Right cardiac atrium (tissue), 5 donors: ENCODE results near the gene SPDL1. TPM values are rescaled to one million over a fixed set of nuclear protein-coding genes. Genes with fewer than 3 reads are reported as not detected.
"Not testable (repeated sequence)": the region's sequence is repeated elsewhere in the genome, so short reads cannot be mapped to it uniquely, and the experiment has no call there.

Experiments
- ATAC-seq, 2 donors: fragments of 200-7000 bp; cut with Tn5 transposase; one replicate each; pipeline versions ENCODE4 v1.8.0 to v1.9.1; 2020; ENCODE audit warnings: moderate library complexity in 2 of 2, mild to moderate bottlenecking in 1 of 2
- DNase-seq, 3 donors: peaks; one replicate each; pipeline ENCODE4 v3.0.0-alpha.2; 2020
- H3K27ac ChIP-seq: one replicate; pipeline ENCODE4 v1.5.1; 2013; ENCODE audit warnings: mild to moderate bottlenecking, low read length, control low read depth, moderate library complexity
- H3K27me3 ChIP-seq: one replicate; pipeline ENCODE4 v1.6.1; 2013; ENCODE audit not compliant: control insufficient read depth, insufficient read depth
- H3K4me1 ChIP-seq: one replicate; pipeline ENCODE4 v1.6.1; 2013; ENCODE audit warnings: low read length; ENCODE audit not compliant: control insufficient read depth, insufficient read depth
- H3K4me3 ChIP-seq: one replicate; pipeline ENCODE4 v1.5.1; 2013; ENCODE audit warnings: low read length, control low read depth
- H3K9me3 ChIP-seq: one replicate; pipeline ENCODE4 v1.6.1; 2013; ENCODE audit warnings: low read length; ENCODE audit not compliant: control insufficient read depth
- WGBS: extraction: QIAGEN DNeasy Blood & Tissue Kit; methylation state at CpG from one replicate; pipeline ENCODE4 v1.1.7; 2013; 5-methylcytosine and 5-hydroxymethylcytosine counted together
- intact Hi-C, 4 donors: fragments of 100-400 bp; cut with DNase I; formaldehyde crosslinking; loops; one replicate each; pipeline versions ENCODE4 v1.11.0 to v1.14.0; 2022 to 2023
- polyA plus RNA-seq: library from polyadenylated mRNA; stranded (reverse); fragments of 200-250 nt; gene quantifications from one replicate; pipeline ENCODE4 v1.2.3, GENCODE V29; 2013
- total RNA-seq, 4 donors: library from RNA; stranded (reverse); fragmentation: NEBNext Ultra II Directional; extraction: Animal tissue kit (Norgen Biotek cat#: 25700); gene quantifications; one replicate each; pipeline ENCODE4 v1.2.1, GENCODE V29; 2021
- donor health status: healthy with polysubstance abuse.
- donor health status: DM: no; HTN: yes; CAD: no.
- donor health status: DM: no; HTN: no; CAD: no.
- donor health status: DM: no; HTN: yes; CAD: no; lungs with severe emphysema.
- donor health status: DM: yes; HTN: yes; CAD: no.

SPDL1 gene
- total and polyA plus RNA-seq, 5 donors = 2.6 to 5.9 (median 5.2) TPM

DNA sequence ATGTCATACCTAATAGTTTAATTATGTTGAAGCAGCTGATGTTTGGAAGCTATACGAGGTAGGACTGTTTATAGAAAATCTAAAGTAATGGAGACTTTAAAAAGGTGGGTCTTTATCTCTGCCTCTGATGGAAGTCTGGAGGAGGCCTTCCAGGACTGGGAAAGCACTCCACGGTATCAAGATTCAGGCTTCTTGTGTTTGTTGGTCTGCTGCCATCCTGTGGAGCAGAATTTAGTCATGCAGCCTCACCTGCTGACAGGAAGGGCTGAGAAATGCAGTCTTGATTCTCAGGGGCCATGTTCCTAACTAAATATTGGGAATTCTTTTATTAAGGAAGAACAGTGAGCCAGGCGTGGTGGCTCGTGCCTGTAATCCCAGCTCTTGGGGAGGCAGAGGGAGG is 15.9 kb downstream of the SPDL1 start:
- Histone ChIP-seq H3K27me3 (no peaks in the 10 kb centered on the region), H3K9me3 (no peaks in the 10 kb centered on the region), H3K4me3 (no peak overlapping the region), H3K27ac (no peak overlapping the region), H3K4me1 (no peaks in the 10 kb centered on the region)
- DNase-seq = no peak
- ATAC-seq = no peak
- intact Hi-C loops = no loop called here
- WGBS = 80% methylated on average over 4 of the region's 4 CpGs

DNA sequence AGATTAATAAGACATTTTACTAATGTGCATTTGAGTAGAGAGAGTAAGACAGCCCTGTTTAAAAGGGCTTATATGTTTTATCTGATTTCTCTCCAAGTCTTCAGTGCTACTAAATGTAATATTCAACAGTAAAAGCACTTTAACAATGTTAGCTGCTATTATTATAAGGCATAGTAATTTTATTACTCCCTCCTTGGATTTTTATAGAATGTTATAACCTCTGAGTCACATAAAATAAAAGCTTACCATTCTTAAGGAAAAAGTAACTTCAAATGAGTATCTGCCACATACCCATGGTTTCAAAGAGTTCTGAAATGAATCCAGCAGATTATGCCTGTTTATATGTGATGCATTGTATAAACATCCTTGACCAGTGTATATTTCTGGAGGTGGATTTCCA is 19.0 kb downstream of the SPDL1 start:
- DNase-seq (no peak), ATAC-seq (no peak)
- no peak overlapping the region for H3K27ac ChIP-seq
- H3K4me1 ChIP-seq = no peaks in the 10 kb centered on the region
- no peaks in the 10 kb centered on the region for H3K27me3 ChIP-seq
- intact Hi-C loops = no loop called here
- no peaks in the 10 kb centered on the region for H3K9me3 ChIP-seq
- H3K4me3 ChIP-seq = no peak overlapping the region

DNA sequence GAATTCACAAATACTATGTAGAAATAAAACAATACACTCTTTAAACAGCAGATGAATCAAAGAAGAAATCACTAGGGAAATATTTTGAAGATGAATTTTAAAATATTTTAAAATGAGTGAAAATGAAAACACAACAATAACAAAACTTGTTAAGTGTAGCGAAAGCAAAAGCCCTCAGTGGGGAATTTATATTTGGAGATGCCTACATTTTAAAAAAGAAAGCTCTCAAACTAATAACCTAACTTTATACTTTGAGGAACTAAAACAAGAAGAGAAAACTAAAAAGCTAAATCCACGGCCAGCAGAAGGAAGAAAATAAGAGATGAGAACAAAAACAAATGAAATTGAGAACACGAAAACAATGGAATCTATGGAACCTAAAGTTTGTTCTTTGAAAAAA is 22.7 kb downstream of the SPDL1 start:
- 91% methylated on average over 3 of the region's 3 CpGs for WGBS
- intact Hi-C loops = no loop called here
- H3K27ac ChIP-seq = no peak overlapping the region
- H3K4me3 ChIP-seq = no peak overlapping the region
- no peaks in the 10 kb centered on the region for H3K4me1 ChIP-seq
- DNase-seq (no peak), ATAC-seq (no peak)
- H3K27me3 ChIP-seq = no peaks in the 10 kb centered on the region
- H3K9me3 ChIP-seq = no peaks in the 10 kb centered on the region

- intact Hi-C loops = no loop called here
- Histone ChIP-seq H3K4me1 (no peaks in the 10 kb centered on the region), H3K27ac (no peak overlapping the region), H3K4me3 (no peak overlapping the region), H3K27me3 (no peaks in the 10 kb centered on the region), H3K9me3 (no peaks in the 10 kb centered on the region)
- WGBS = 32% methylated on average over 2 of the region's 2 CpGs
- DNase-seq (no peak), ATAC-seq (no peak)
These were observed 24.3 kb downstream of the SPDL1 start for GRCh38 chr5:169607882-169608281.

- Histone ChIP-seq H3K4me1 (no peaks in the 10 kb centered on the region), H3K4me3 (no peak overlapping the region), H3K27ac (no peak overlapping the region), H3K27me3 (no peaks in the 10 kb centered on the region), H3K9me3 (no peaks in the 10 kb centered on the region)
- intact Hi-C loops = no loop called here
- ATAC-seq (no peak), DNase-seq (no peak)
- WGBS = 62% methylated on average over 3 of the region's 3 CpGs
These were observed 26.1 kb downstream of the SPDL1 start for GRCh38 chr5:169609716-169610115.

- H3K4me1 ChIP-seq = no peaks in the 10 kb centered on the region
- H3K4me3 ChIP-seq = no peak overlapping the region
- no peaks in the 10 kb centered on the region for H3K27me3 ChIP-seq
- no peak for DNase-seq
- no peaks in the 10 kb centered on the region for H3K9me3 ChIP-seq
- WGBS = 79% methylated on average over 4 of the region's 4 CpGs
- intact Hi-C loops = no loop called here
- ATAC-seq = no peak
- H3K27ac ChIP-seq = no peak overlapping the region
These were observed 27.0 kb downstream of the SPDL1 start for GRCh38 chr5:169610606-169611005.

GRCh38 chr5:169615561-169615960 is 32.0 kb downstream of the SPDL1 start:
- Histone ChIP-seq H3K27ac (no peak overlapping the region), H3K4me3 (no peak overlapping the region), H3K9me3 (no peaks in the 10 kb centered on the region), H3K27me3 (no peaks in the 10 kb centered on the region), H3K4me1 (no peaks in the 10 kb centered on the region)
- ATAC-seq (no peak), DNase-seq (no peak)
- intact Hi-C loops = no loop called here
- WGBS = 76% methylated on average over 1 of the region's 1 CpG

- intact Hi-C loops, H3K27me3 ChIP-seq, H3K27ac ChIP-seq, DNase-seq, ATAC-seq, H3K4me3 ChIP-seq, H3K9me3 ChIP-seq, H3K4me1 ChIP-seq: not testable (repeated sequence)
- WGBS = 89% methylated on average over 2 of the region's 2 CpGs
These were observed 40.7 kb downstream of the SPDL1 start for GRCh38 chr5:169624307-169624706.

- Histone ChIP-seq H3K4me3 (no peak overlapping the region), H3K4me1 (no peaks in the 10 kb centered on the region), H3K27me3 (no peaks in the 10 kb centered on the region), H3K27ac (no peak overlapping the region), H3K9me3 (no peaks in the 10 kb centered on the region)
- intact Hi-C loops = no loop called here
- DNase-seq (no peak), ATAC-seq (no peak)
- 64% methylated on average over 1 of the region's 1 CpG for WGBS
These were observed 43.2 kb downstream of the SPDL1 start for GRCh38 chr5:169626779-169627178.

GRCh38 chr5:169627551-169627950 is 44.0 kb downstream of the SPDL1 start:
- 75% methylated on average over 3 of the region's 3 CpGs for WGBS
- Histone ChIP-seq H3K27ac (no peak overlapping the region), H3K27me3 (no peaks in the 10 kb centered on the region), H3K4me1 (no peaks in the 10 kb centered on the region), H3K9me3 (no peaks in the 10 kb centered on the region), H3K4me3 (no peak overlapping the region)
- intact Hi-C loops = no loop called here
- ATAC-seq (no peak), DNase-seq (no peak)

- DNase-seq (no peak), ATAC-seq (no peak)
- H3K4me3 ChIP-seq = no peak overlapping the region
- H3K27me3 ChIP-seq = no peaks in the 10 kb centered on the region
- no peak overlapping the region for H3K27ac ChIP-seq
- H3K9me3 ChIP-seq = no peaks in the 10 kb centered on the region
- intact Hi-C loops = no loop called here
- WGBS = 84% methylated on average over 2 of the region's 2 CpGs
- no peaks in the 10 kb centered on the region for H3K4me1 ChIP-seq
These were observed 45.3 kb downstream of the SPDL1 start for GRCh38 chr5:169628892-169629291.

- no peak for ATAC-seq
- intact Hi-C loops = no loop called here
- 73% methylated on average over 6 of the region's 6 CpGs for WGBS
- no peaks in the 10 kb centered on the region for H3K9me3 ChIP-seq
- H3K4me1 ChIP-seq = no peaks in the 10 kb centered on the region
- no peak for DNase-seq
- no peak overlapping the region for H3K27ac ChIP-seq
- H3K4me3 ChIP-seq = no peak overlapping the region
- H3K27me3 ChIP-seq = no peaks in the 10 kb centered on the region
These were observed 46.4 kb downstream of the SPDL1 start for GRCh38 chr5:169629847-169630548.
